HepG2 (cell line): ENCODE results near the gene VAMP8. TPM values are rescaled to one million over a fixed set of nuclear protein-coding genes. Genes with fewer than 3 reads are reported as not detected.
A peak's percentile ranks its signal among the peaks of the same experiment; 100 is the strongest.

Experiments used
- BORCS8-MEF2B ChIP-seq: sonication (generic); formaldehyde crosslinking; IDR thresholded peaks from 2 replicates; pipeline ENCODE4 v1.8.0; 2022; ENCODE audit warnings: mild to moderate bottlenecking, missing genetic modification reagents
- GATAD1 ChIP-seq: IDR thresholded peaks from 2 replicates; pipeline ENCODE4 v1.6.1; 2016; ENCODE audit warnings: missing genetic modification reagents, missing compliant biosample characterization
- HOXA7 ChIP-seq: sonication (generic); formaldehyde crosslinking; IDR thresholded peaks from 2 replicates; pipeline ENCODE4 v1.8.1; 2022; ENCODE audit warnings: mild to moderate bottlenecking, missing genetic modification reagents, moderate library complexity
- KDM2A ChIP-seq: sonication (generic); formaldehyde crosslinking; IDR thresholded peaks from 2 replicates; pipeline ENCODE4 v1.4.0; 2020; ENCODE audit warnings: low read depth, missing genetic modification reagents, borderline replicate concordance
- KMT2B ChIP-seq: IDR thresholded peaks from 2 replicates; pipeline ENCODE4 v1.6.1; 2016; ENCODE audit warnings: missing genetic modification reagents, missing compliant biosample characterization
- MXD4 ChIP-seq: IDR thresholded peaks from 2 replicates; pipeline ENCODE4 v1.6.1; 2016; ENCODE audit warnings: mild to moderate bottlenecking, missing biosample characterization, missing genetic modification reagents
- ZBTB40 ChIP-seq, 2 experiments: fragments of 450-650 bp in 1 of 2; sonication (generic) in 1 of 2; formaldehyde crosslinking in 1 of 2; IDR thresholded peaks; 2 replicates each; pipeline versions ENCODE4 v1.6.1 to v1.8.0; 2016 to 2022; ENCODE audit warnings: antibody characterized with exemption in 1 of 2, mild to moderate bottlenecking in 1 of 2, missing genetic modification reagents in 1 of 2
- ZHX2 ChIP-seq, 2 experiments: sonication (generic) in 1 of 2; formaldehyde crosslinking in 1 of 2; IDR thresholded peaks; 2 replicates each; pipeline versions ENCODE4 v1.6.1 to v1.9.0; 2014 to 2022; ENCODE audit warnings: antibody characterized with exemption in 1 of 2, borderline replicate concordance in 1 of 2, inconsistent platforms in 1 of 2, low read depth in 1 of 2, missing genetic modification reagents in 1 of 2
- ZNF225 ChIP-seq: sonication (generic); formaldehyde crosslinking; IDR thresholded peaks from 2 replicates; pipeline ENCODE4 v1.4.0; 2020; ENCODE audit warnings: mild to moderate bottlenecking, missing genetic modification reagents
- ZNF652 ChIP-seq: IDR thresholded peaks from 2 replicates; pipeline ENCODE4 v1.6.1; 2016; ENCODE audit warnings: low read depth, borderline replicate concordance
- ZSCAN20 ChIP-seq: sonication (generic); formaldehyde crosslinking; IDR thresholded peaks from 2 replicates; pipeline ENCODE4 v1.4.0; 2020; ENCODE audit warnings: missing genetic modification reagents, mild to moderate bottlenecking, borderline replicate concordance
- polyA plus RNA-seq, 8 experiments: library from polyadenylated mRNA; depleted of rRNA in 3 of 8; stranded (reverse) in 7 of 8; unstranded in 1 of 8; fragments of >200 nt; fragmentation: Illumina TruSeq in 4 of 8; extraction: Trizol in 4 of 8; gene quantifications; 2 replicates each; pipeline versions ENCODE4 v1.2.1 to v1.2.3, GENCODE V29; 2011 to 2016; ENCODE audit warnings: low read depth in 4 of 8, missing spikeins in 1 of 8, mixed read lengths in 1 of 8; ENCODE audit not compliant: insufficient read depth in 1 of 8
- total RNA-seq, 5 experiments: library from RNA; depleted of rRNA; stranded (reverse); fragments of >200 nt; fragmentation: Illumina TruSeq; extraction: Trizol; gene quantifications; 2 replicates each; pipeline ENCODE4 v1.2.3, GENCODE V29; 2016; ENCODE audit warnings: low read depth in 1 of 5

Gene VAMP8
- total and polyA plus RNA-seq, 2 of the 13 experiments (the other 11 are each of a cell fraction or from before 2014, with no cell fraction given), result 83.3 to 157 TPM

- no peak for TF ChIP-seq ZBTB40 (IDR thresholded peaks at IDR 0.05)
- no peak for TF ChIP-seq ZBTB40 (CRISPR knock-in tag; IDR thresholded peaks at IDR 0.05)
- TF ChIP-seq BORCS8-MEF2B (CRISPR knock-in tag), result peak; percentile 44; the same call in 1 of the 2 replicates
- TF ChIP-seq MXD4 (CRISPR knock-in tag), result 0 out of 2 replicates have a peak, but pooled peaks have one; percentile 14
- peak; percentile 12; the same call in 1 of the 2 replicates for TF ChIP-seq KDM2A (CRISPR knock-in tag)
- TF ChIP-seq HOXA7, result no peak
- peak; percentile 66; the same call in 1 of the 2 replicates for TF ChIP-seq ZNF652 (CRISPR knock-in tag)
- TF ChIP-seq GATAD1 (CRISPR knock-in tag), result 0 out of 2 replicates have a peak, but pooled peaks have one; percentile 26
- TF ChIP-seq ZHX2 (IDR thresholded peaks at IDR 0.05; ENCODE audit: low read depth), result no peak
- no peak for TF ChIP-seq ZHX2 (CRISPR knock-in tag; IDR thresholded peaks at IDR 0.05; ENCODE audit: borderline replicate concordance)
- no peak for TF ChIP-seq ZSCAN20 (CRISPR knock-in tag)
- TF ChIP-seq KMT2B (CRISPR knock-in tag), result 0 out of 2 replicates have a peak, but pooled peaks have one; percentile 43
- TF ChIP-seq ZNF225 (CRISPR knock-in tag), result no peak
Observed at GRCh38 chr2:85578243-85579180, 1.1 kb downstream of the VAMP8 start (continued).
